OCI-LY1 (cell line): ENCODE measurements around the gene COL25A1.

Experiments used
- H2AFZ ChIP-seq: fragments of 200-600 bp; sonication (generic), shearing (Covaris generic); 2 replicates; pipeline ENCODE4 v1.6.0; 2014; ENCODE audit warnings: antibody characterized with exemption, mild to moderate bottlenecking, low read length
- H3F3A ChIP-seq: fragments of 200-600 bp; sonication (generic), shearing (Covaris generic); 2 replicates; pipeline ENCODE4 v1.6.0; 2014; ENCODE audit warnings: mild to moderate bottlenecking, antibody characterized with exemption, low read length, moderate library complexity; ENCODE audit not compliant: insufficient read depth
- H3K27ac ChIP-seq: fragments of 200-600 bp; sonication (generic); 2 replicates; pipeline ENCODE4 v1.5.1; 2014; ENCODE audit warnings: low read length, mixed run types, mild to moderate bottlenecking, low read depth; ENCODE audit not compliant: poor library complexity, severe bottlenecking
- H3K27me3 ChIP-seq: fragments of 200-600 bp; sonication (generic); 2 replicates; pipeline ENCODE4 v1.6.0; 2014; ENCODE audit warnings: antibody characterized with exemption, mild to moderate bottlenecking, low read length, moderate library complexity; ENCODE audit not compliant: insufficient read depth
- H3K36me3 ChIP-seq: fragments of 200-600 bp; sonication (generic); 2 replicates; pipeline ENCODE4 v1.6.1; 2014; ENCODE audit warnings: mild to moderate bottlenecking, antibody characterized with exemption, low read length, moderate library complexity, mixed read lengths; ENCODE audit not compliant: insufficient read depth
- H3K4me1 ChIP-seq: fragments of 200-600 bp; sonication (generic); 2 replicates; pipeline ENCODE4 v1.5.1; 2014; ENCODE audit warnings: mild to moderate bottlenecking, low read length, moderate library complexity; ENCODE audit not compliant: insufficient read depth, severe bottlenecking
- H3K4me2 ChIP-seq: fragments of 200-600 bp; sonication (generic), shearing (Covaris generic); 2 replicates; pipeline ENCODE4 v1.6.1; 2014; ENCODE audit warnings: low read length
- H3K4me3 ChIP-seq: fragments of 200-600 bp; sonication (generic); 2 replicates; pipeline ENCODE4 v1.5.1; 2014; ENCODE audit warnings: low read length, low read depth, mild to moderate bottlenecking, mixed read lengths; ENCODE audit not compliant: poor library complexity, severe bottlenecking
- H3K79me2 ChIP-seq: fragments of 200-600 bp; shearing (Covaris generic); 2 replicates; pipeline ENCODE4 v1.6.1; 2016; ENCODE audit warnings: mixed run types, low read length, mixed read lengths; ENCODE audit not compliant: insufficient read depth
- H3K9ac ChIP-seq: fragments of 200-600 bp; sonication (generic), shearing (Covaris generic); 2 replicates; pipeline ENCODE4 v1.6.1; 2014; ENCODE audit warnings: mild to moderate bottlenecking, low read length, mixed read lengths
- H3K9me2 ChIP-seq: fragments of 200-600 bp; sonication (generic), shearing (Covaris generic); 2 replicates; pipeline ENCODE4 v1.6.1; 2014; ENCODE audit warnings: low read depth, mild to moderate bottlenecking, low read length, mixed read lengths
- H3K9me3 ChIP-seq: fragments of 200-600 bp; shearing (Covaris generic); 2 replicates; pipeline ENCODE4 v1.6.1; 2014; ENCODE audit warnings: low read length, mixed read lengths
- H4K20me1 ChIP-seq: fragments of 200-600 bp; sonication (generic), shearing (Covaris generic); 2 replicates; pipeline ENCODE4 v1.6.0; 2016; ENCODE audit warnings: mild to moderate bottlenecking, low read length; ENCODE audit not compliant: insufficient read depth
- CTCF ChIP-seq: fragments of 200-600 bp; sonication (generic), shearing (Covaris generic); IDR thresholded peaks from 2 replicates; pipeline ENCODE4 v1.5.1; 2017; ENCODE audit warnings: mild to moderate bottlenecking, antibody characterized with exemption, low read length, moderate library complexity, mixed read lengths
- EZH2 ChIP-seq: fragments of 200-600 bp; sonication (generic), shearing (Covaris generic); IDR thresholded peaks from 2 replicates; pipeline ENCODE4 v1.8.0; 2017; ENCODE audit warnings: borderline replicate concordance, mixed run types, mild to moderate bottlenecking, antibody characterized with exemption, low read length, moderate library complexity, mixed read lengths

Gene COL25A1

GRCh38 chr4:109118635-109119034 is 183.8 kb downstream of the COL25A1 start:
- Histone ChIP-seq H3K9ac (no peak overlapping the region), H3K36me3 (no peaks in the 10 kb centered on the region), H2AFZ (no peak overlapping the region), H3K4me3 (no peak overlapping the region), H3K9me3 (no peaks in the 10 kb centered on the region), H3F3A (no peaks in the 10 kb centered on the region), H3K27ac (no peak overlapping the region), H3K9me2 (no peaks in the 10 kb centered on the region; the same call in 1 of the 2 replicates), H3K4me2 (no peak overlapping the region), H3K27me3 (no peaks in the 10 kb centered on the region), H3K4me1 (no peaks in the 10 kb centered on the region), H3K79me2 (no peaks in the 10 kb centered on the region), H4K20me1 (no peaks in the 10 kb centered on the region)
- TF ChIP-seq CTCF (no peak), EZH2 (no peak)

GRCh38 chr4:109114501-109114900 is 188.0 kb downstream of the COL25A1 start:
- no peaks in the 10 kb centered on the region for H3K36me3 ChIP-seq
- H3K9me2 ChIP-seq = no peaks in the 10 kb centered on the region; the same call in 1 of the 2 replicates
- no peaks in the 10 kb centered on the region for H3K27me3 ChIP-seq
- no peak overlapping the region for H3K27ac ChIP-seq
- no peaks in the 10 kb centered on the region for H3K9me3 ChIP-seq
- H2AFZ ChIP-seq = no peak overlapping the region
- no peaks in the 10 kb centered on the region for H4K20me1 ChIP-seq
- H3F3A ChIP-seq = no peaks in the 10 kb centered on the region
- TF ChIP-seq EZH2 (no peak), CTCF (no peak)
- H3K4me2 ChIP-seq = no peak overlapping the region
- no peaks in the 10 kb centered on the region for H3K4me1 ChIP-seq
- H3K9ac ChIP-seq = no peak overlapping the region
- no peak overlapping the region for H3K4me3 ChIP-seq
- H3K79me2 ChIP-seq = no peaks in the 10 kb centered on the region

GRCh38 chr4:109113521-109113920 is 188.9 kb downstream of the COL25A1 start:
- Histone ChIP-seq H3K9ac (no peak overlapping the region), H3K4me2 (no peak overlapping the region), H3K27me3 (no peaks in the 10 kb centered on the region), H3K4me3 (no peak overlapping the region), H4K20me1 (no peaks in the 10 kb centered on the region), H3K79me2 (no peaks in the 10 kb centered on the region), H3F3A (no peaks in the 10 kb centered on the region), H3K27ac (no peak overlapping the region), H3K36me3 (no peaks in the 10 kb centered on the region), H2AFZ (no peak overlapping the region), H3K9me3 (no peaks in the 10 kb centered on the region), H3K4me1 (no peaks in the 10 kb centered on the region), H3K9me2 (no peaks in the 10 kb centered on the region; the same call in 1 of the 2 replicates)
- TF ChIP-seq CTCF (no peak), EZH2 (no peak)
